ENCODE measurements around the gene BLOC1S3.

BLOC1S3 gene

DNA sequence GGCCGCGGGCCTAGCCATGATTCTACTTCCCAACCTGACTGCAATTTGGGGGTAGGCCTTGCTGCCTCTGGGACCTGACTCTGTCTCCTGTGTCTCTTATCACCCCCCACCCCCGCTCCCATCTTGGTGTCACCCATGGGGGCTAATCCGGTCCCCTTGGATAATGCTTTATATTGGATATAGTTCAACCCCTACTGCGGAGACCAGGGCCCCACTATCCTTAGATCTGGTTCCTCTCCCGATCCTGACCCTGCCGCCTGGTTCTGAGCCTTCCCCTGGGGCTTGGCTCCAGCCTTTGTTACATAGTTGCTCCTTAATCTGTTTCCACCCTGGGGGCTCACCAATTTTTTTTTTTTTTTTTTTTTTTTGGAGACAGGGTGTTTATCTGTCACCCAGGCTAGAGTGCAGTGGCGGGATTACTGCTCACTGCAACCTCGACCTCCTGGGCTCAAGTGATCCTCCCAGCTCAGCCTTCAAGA lies 1.3 kb downstream of the BLOC1S3 start:
- TF ChIP-seq, protein P1, sequence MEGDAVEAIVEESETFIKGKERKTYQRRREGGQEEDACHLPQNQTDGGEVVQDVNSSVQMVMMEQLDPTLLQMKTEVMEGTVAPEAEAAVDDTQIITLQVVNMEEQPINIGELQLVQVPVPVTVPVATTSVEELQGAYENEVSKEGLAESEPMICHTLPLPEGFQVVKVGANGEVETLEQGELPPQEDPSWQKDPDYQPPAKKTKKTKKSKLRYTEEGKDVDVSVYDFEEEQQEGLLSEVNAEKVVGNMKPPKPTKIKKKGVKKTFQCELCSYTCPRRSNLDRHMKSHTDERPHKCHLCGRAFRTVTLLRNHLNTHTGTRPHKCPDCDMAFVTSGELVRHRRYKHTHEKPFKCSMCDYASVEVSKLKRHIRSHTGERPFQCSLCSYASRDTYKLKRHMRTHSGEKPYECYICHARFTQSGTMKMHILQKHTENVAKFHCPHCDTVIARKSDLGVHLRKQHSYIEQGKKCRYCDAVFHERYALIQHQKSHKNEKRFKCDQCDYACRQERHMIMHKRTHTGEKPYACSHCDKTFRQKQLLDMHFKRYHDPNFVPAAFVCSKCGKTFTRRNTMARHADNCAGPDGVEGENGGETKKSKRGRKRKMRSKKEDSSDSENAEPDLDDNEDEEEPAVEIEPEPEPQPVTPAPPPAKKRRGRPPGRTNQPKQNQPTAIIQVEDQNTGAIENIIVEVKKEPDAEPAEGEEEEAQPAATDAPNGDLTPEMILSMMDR (IDR thresholded peaks at IDR 0.05): no peak
- TF ChIP-seq ZFX (IDR thresholded peaks at IDR 0.05; ENCODE audit: borderline replicate concordance): no peak
- H3K27ac ChIP-seq: peak overlapping the region; percentile 95

DNA sequence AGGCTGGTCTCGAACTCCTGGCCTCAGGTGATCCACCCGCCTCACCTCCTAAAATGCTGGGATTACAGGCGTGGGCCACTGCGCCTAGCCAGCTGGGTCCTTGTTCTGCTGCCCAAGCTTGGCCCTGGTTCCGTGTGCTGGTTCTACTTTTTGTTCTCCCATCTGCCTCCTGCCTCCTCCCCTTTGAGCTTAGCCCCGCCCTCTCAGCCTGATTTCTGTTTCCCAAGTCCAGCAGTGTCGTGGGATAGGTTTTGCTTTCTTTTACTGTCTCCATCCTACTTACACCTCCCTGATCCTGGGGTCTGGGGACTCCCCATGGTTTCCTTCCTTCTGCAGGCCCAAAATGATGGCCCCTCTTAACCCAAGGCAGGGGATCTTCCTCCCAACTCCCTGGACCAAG lies 2.4 kb downstream of the BLOC1S3 start:
- TF ChIP-seq, protein P1 (IDR thresholded peaks at IDR 0.05): no peak
- TF ChIP-seq ZFX (IDR thresholded peaks at IDR 0.05; ENCODE audit: borderline replicate concordance): no peak
- H3K27ac ChIP-seq: no peak overlapping the region

DNA sequence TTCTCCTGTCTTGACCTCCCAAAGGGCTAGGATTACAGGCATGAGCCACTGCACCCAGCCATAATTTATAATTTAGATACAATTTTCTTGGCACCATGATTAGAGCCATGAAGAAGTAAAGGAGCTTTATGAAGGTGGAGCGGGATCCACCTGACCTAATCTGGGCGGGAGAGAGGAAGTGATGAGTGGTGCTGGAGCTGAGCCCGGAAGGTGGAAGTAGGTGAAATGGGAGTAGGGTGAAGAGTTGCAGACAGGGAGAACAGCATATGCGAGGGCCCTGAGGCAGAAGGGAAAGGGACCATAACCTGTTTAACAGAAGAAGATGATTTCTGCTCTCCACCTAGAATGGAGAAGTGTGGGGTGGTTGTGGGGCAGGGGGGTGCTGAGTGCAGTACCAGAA lies 4.2 kb downstream of the BLOC1S3 start:
- H3K27ac ChIP-seq: no peak overlapping the region

DNA sequence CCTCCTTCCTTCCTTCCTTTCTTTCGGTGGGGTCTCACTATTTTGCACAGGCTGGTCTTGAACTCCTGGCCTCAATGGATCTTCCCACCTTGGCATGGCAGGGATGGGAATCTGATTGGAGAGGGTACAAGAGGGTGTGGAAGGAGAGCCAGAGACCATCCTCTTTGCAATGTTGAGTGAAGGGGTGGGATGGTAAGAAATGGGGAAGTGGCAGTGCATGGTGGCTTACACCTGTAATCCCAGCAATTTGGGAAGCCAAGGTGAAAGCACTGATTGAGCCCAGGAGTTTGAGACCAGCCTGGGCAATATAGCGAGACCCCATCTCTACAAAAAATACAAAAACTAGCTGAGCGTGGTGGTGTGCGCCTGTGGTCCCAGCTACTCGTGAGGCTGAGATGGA lies 5.5 kb downstream of the BLOC1S3 start:
- H3K27ac ChIP-seq: no peak overlapping the region
- TF ChIP-seq, protein P1 (IDR thresholded peaks at IDR 0.05): no peak
- TF ChIP-seq ZFX (IDR thresholded peaks at IDR 0.05; ENCODE audit: borderline replicate concordance): no peak

More for the DNA sequence above, 4.2 kb downstream of the BLOC1S3 start:
- TF ChIP-seq, protein P1 (IDR thresholded peaks at IDR 0.05): no peak
- TF ChIP-seq ZFX (IDR thresholded peaks at IDR 0.05; ENCODE audit: borderline replicate concordance): no peak

DNA sequence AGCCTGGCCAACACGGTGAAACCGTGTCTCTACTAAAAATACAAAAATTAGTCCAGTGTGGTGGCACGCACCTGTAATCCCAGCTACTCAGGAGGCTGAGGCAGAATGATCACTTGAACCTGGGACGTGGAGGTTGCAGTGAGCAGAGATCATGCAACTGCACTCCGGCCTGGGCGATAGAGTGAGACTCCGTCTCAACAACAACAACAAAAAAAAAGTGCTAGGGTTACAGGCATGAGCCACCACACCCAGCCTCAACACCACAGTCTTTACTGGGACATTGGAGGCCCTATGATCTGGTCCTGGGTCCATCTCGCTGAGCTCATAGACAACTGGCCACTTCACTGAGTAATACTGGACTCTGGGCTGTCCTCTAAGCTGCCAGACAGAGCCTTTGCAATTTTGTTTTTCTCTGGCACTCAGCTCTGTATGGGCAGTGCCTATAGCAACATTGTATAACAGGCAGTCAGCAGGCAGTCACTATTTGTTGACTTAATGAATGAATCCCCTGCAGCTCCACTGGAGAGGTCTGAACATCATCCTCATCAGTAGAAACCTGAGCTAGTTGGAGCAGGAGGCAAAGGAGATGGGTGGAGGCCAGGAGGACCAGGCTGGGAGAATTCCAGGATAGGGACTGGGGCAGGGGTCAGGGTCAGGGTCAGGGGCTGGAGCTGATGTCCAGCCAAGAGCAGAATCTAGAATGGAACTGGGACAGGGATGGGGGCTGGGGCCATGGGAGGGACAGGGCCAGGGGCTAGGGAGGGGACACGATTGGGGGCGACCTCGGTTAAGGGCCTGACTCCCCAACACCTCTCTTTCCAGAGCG lies 8.1 kb downstream of the BLOC1S3 start:
- no peak overlapping the region for H3K27ac ChIP-seq
- TF ChIP-seq, protein P1 (IDR thresholded peaks at IDR 0.05): no peak
- TF ChIP-seq ZFX (IDR thresholded peaks at IDR 0.05; ENCODE audit: borderline replicate concordance): no peak

DNA sequence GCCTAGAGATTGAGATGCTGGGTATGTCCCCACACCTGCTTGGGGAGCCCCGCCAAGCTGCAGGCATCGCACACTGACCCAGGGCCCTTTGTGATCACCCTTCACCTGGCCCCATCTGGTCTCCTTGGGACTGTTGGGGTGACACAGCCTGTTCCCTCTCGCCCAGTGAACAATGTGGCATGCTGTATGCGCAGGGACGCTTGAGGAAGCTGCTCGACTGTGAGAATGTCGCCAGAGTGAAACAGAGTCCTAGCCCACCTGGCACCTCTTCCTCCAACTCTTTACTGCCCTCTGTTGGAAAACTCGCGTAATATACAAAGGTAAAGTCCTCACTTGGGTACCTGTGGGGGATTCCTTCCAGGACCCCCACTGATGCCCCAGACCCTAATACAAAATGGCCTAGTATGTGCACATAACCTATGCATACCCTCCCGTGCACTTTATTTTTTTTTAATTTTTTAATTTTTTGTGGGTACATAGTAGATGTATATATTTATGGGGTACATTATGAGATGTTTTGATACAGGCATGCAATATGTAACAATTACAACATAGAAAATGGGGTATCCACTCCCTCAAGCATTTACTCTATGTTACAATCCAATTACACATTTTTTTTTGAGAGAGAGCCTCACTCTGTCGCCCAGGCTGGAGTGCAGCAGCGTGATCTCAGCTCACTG lies 9.0 kb downstream of the BLOC1S3 start:
- no peak overlapping the region for H3K27ac ChIP-seq
- TF ChIP-seq, protein P1 (IDR thresholded peaks at IDR 0.05): peak; percentile 85
- no peak for TF ChIP-seq ZFX (IDR thresholded peaks at IDR 0.05; ENCODE audit: borderline replicate concordance)

GRCh38 chr19:45189971-45190370 lies 11.4 kb downstream of the BLOC1S3 start:
- TF ChIP-seq ZFX (IDR thresholded peaks at IDR 0.05; ENCODE audit: borderline replicate concordance): no peak
- TF ChIP-seq, protein P1 (IDR thresholded peaks at IDR 0.05): no peak
- H3K27ac ChIP-seq: no peak overlapping the region
